HepG2 (cell line): ENCODE measurements around the gene CHCHD3. TPM values are rescaled to one million over a fixed set of nuclear protein-coding genes. Genes with fewer than 3 reads are reported as not detected.
A peak's percentile ranks its signal among the peaks of the same experiment; 100 is the strongest.

Experiments
- ATAC-seq: fragments of 200-7000 bp; cut with Tn5 transposase; 3 replicates; pipeline ENCODE4 v1.9.1; 2020; ENCODE audit warnings: mild to moderate bottlenecking, moderate library complexity
- BruUV-seq: library from RNA; stranded (reverse); fragments of 400-500 nt; replicated peaks from 2 replicates; lab custom pipeline; 2021; lab: Mats Ljungman, UMichigan
- CTCF ChIA-PET: fragments of 300-600 bp; formaldehyde crosslinking; extraction: SDS; loops from one replicate; lab custom pipeline; 2021; ENCODE audit warnings: low total read pairs, inconsistent platforms, low intra/inter-chr PET ratio; lab: Yijun Ruan, JAX
- POLR2A ChIA-PET: fragments of 350-600 bp; sonication (Branson Sonifier 250); formaldehyde crosslinking; loops from one replicate; lab custom pipeline; 2020; ENCODE audit warnings: antibody characterized with exemption, inconsistent platforms; lab: Yijun Ruan, JAX
- DNase-seq: peaks from one replicate; pipeline ENCODE4 v3.0.0-alpha.2; 2015; ENCODE audit warnings: low spot score
- FAIRE-seq: peaks from 3 replicates; lab custom pipeline; 2011; peaks lifted over from hg19 to GRCh38; lab: Jason Lieb, UNC
- H2AFZ ChIP-seq: one replicate; pipeline ENCODE4 v1.6.1; 2011; ENCODE audit warnings: low read length, inconsistent platforms
- H3K27ac ChIP-seq: fragments of 300-600 bp; 3 replicates; pipeline ENCODE4 v1.8.0; 2011; ENCODE audit warnings: mixed run types, mild to moderate bottlenecking, mixed read lengths, low read length, inconsistent platforms; ENCODE audit not compliant: insufficient read depth; ENCODE audit errors: extremely low read length
- H3K27me3 ChIP-seq, 2 experiments: fragments of 200-600 bp in 1 of 2; 2 replicates in 1 of 2; 3 replicates in 1 of 2; pipeline versions ENCODE4 v1.6.0 to v1.8.0; 2011; ENCODE audit warnings: low read length in 2 of 2, mild to moderate bottlenecking in 2 of 2, moderate library complexity in 2 of 2, inconsistent platforms in 1 of 2; ENCODE audit not compliant: insufficient read depth in 2 of 2, control insufficient read depth in 1 of 2
- H3K36me3 ChIP-seq, 2 experiments: fragments of 200-600 bp in 1 of 2; replicated peaks in 1 of 2; 2 replicates in 1 of 2; 3 replicates in 1 of 2; pipeline versions ENCODE4 v1.5.1 to v1.8.0; 2011; ENCODE audit warnings: low read length in 2 of 2, inconsistent platforms in 1 of 2; ENCODE audit not compliant: insufficient read depth in 2 of 2, control insufficient read depth in 1 of 2
- H3K4me1 ChIP-seq: 2 replicates; pipeline ENCODE4 v1.5.1; 2012; ENCODE audit warnings: low read length, inconsistent platforms; ENCODE audit not compliant: insufficient read depth
- H3K4me2 ChIP-seq: 2 replicates; pipeline ENCODE4 v1.6.0; 2011; ENCODE audit warnings: low read depth, low read length, inconsistent platforms
- H3K4me3 ChIP-seq, 3 experiments: fragments of 200-600 bp in 1 of 3; sonication (generic), shearing (Covaris generic) in 1 of 3; replicated peaks in 1 of 3; 2 replicates each; pipeline ENCODE4 v1.5.1; 2011 to 2016; ENCODE audit warnings: low read length in 3 of 3, inconsistent platforms in 2 of 3, low read depth in 2 of 3, mild to moderate bottlenecking in 2 of 3, control low read depth in 1 of 3, mixed read lengths in 1 of 3; ENCODE audit not compliant: insufficient read depth in 1 of 3
- H3K79me2 ChIP-seq: one replicate; pipeline ENCODE4 v1.6.1; 2011; ENCODE audit warnings: low read length, inconsistent platforms; ENCODE audit not compliant: insufficient read depth
- H3K9ac ChIP-seq: 2 replicates; pipeline ENCODE4 v1.6.0; 2011; ENCODE audit warnings: mild to moderate bottlenecking, low read depth, low read length, inconsistent platforms; ENCODE audit not compliant: insufficient read depth
- H3K9me3 ChIP-seq: 2 replicates; pipeline ENCODE4 v1.5.1; 2012; ENCODE audit warnings: mild to moderate bottlenecking, low read length
- H4K20me1 ChIP-seq: 2 replicates; pipeline ENCODE4 v1.6.0; 2011; ENCODE audit warnings: inconsistent platforms, mild to moderate bottlenecking, low read length, moderate library complexity; ENCODE audit not compliant: insufficient read depth
- FUBP1 ChIP-seq: sonication (generic); formaldehyde crosslinking; IDR thresholded peaks from 2 replicates; pipeline ENCODE4 v1.5.1; 2020; ENCODE audit warnings: missing genetic modification reagents, mild to moderate bottlenecking, borderline replicate concordance
- HES4 ChIP-seq: sonication (generic); formaldehyde crosslinking; IDR thresholded peaks from 2 replicates; pipeline ENCODE4 v1.9.0; 2021; ENCODE audit warnings: mild to moderate bottlenecking, missing genetic modification reagents, borderline replicate concordance
- SALL1 ChIP-seq: sonication (generic); formaldehyde crosslinking; IDR thresholded peaks from 2 replicates; pipeline ENCODE4 v1.8.0; 2022; ENCODE audit warnings: mild to moderate bottlenecking, missing genetic modification reagents
- THAP11 ChIP-seq: IDR thresholded peaks from 2 replicates; pipeline ENCODE4 v1.6.1; 2016; ENCODE audit warnings: missing biosample characterization, missing genetic modification reagents
- ZNF232 ChIP-seq: sonication (generic); formaldehyde crosslinking; IDR thresholded peaks from 2 replicates; pipeline ENCODE4 v1.4.0; 2020; ENCODE audit warnings: missing genetic modification reagents, borderline replicate concordance
- ZNF747 ChIP-seq: sonication (generic); formaldehyde crosslinking; IDR thresholded peaks from 2 replicates; pipeline ENCODE4 v1.8.1; 2023; ENCODE audit warnings: missing genetic modification reagents, mild to moderate bottlenecking, borderline replicate concordance
- ZXDC ChIP-seq: sonication (generic); formaldehyde crosslinking; IDR thresholded peaks from 2 replicates; pipeline ENCODE4 v1.5.0; 2020; ENCODE audit warnings: mild to moderate bottlenecking, missing genetic modification reagents
- WGBS: methylation state at CpG from one replicate; pipeline ENCODE4 v1.1.6; 2017; ENCODE audit warnings: low lambda C conversion rate; 5-methylcytosine and 5-hydroxymethylcytosine counted together
- in situ Hi-C: cut with HindIII; loops from 2 replicates; pipeline ENCODE4 v1.10.0; 2017; ENCODE audit warnings: low pct_unique_long_range_greater_than_20kb; ENCODE audit not compliant: extremely low pct_ligation_motif_present
- intact Hi-C: fragments of 100-400 bp; cut with micrococcal nuclease; formaldehyde crosslinking; loops from one replicate; pipeline ENCODE4 v1.10.0; 2022; ENCODE audit not compliant: unreplicated experiment
- polyA plus RNA-seq, 8 experiments: library from polyadenylated mRNA; depleted of rRNA in 3 of 8; stranded (reverse) in 7 of 8; unstranded in 1 of 8; fragments of >200 nt; fragmentation: Illumina TruSeq in 4 of 8; extraction: Trizol in 4 of 8; gene quantifications; 2 replicates each; pipeline versions ENCODE4 v1.2.1 to v1.2.3, GENCODE V29; 2011 to 2016; ENCODE audit warnings: low read depth in 4 of 8, missing spikeins in 1 of 8, mixed read lengths in 1 of 8; ENCODE audit not compliant: insufficient read depth in 1 of 8
- total RNA-seq, 5 experiments: library from RNA; depleted of rRNA; stranded (reverse); fragments of >200 nt; fragmentation: Illumina TruSeq; extraction: Trizol; gene quantifications; 2 replicates each; pipeline ENCODE4 v1.2.3, GENCODE V29; 2016; ENCODE audit warnings: low read depth in 1 of 5
- TF ChIP-seq, protein P1 (sequence below): sonication (generic); formaldehyde crosslinking; conservative IDR thresholded peaks from 2 replicates; pipeline ENCODE4 v1.4.0; 2020; ENCODE audit warnings: missing genetic modification reagents

CHCHD3 gene
- total and polyA plus RNA-seq, 2 of the 13 experiments (the other 11 are each of a cell fraction or from before 2014, with no cell fraction given): 32.7 to 86.8 TPM

DNA sequence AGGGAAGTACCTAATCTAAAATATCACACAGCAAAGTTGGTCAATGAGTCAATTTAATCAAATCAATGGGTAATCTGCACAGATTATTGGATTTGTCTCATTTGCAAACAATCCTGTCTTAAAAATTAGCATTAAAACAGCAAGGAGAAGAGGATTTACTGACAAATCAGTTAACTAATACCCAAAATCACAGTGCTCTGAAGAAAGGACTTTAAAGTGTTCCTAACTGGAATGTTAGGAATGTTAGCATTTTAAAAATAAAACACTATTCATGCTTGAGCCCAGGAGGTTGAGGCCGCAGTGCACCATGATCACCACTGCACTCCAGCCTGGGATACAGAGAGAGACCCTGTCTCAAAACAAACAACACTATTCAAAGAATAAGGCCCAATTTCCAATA is 83.1 kb downstream of the CHCHD3 start:
- no peaks in the 10 kb centered on the region for H4K20me1 ChIP-seq
- ChIA-PET POLR2A (no interaction called here), CTCF (no interaction called here)
- H3K4me2 ChIP-seq: no peak overlapping the region
- H3K79me2 ChIP-seq: peaks cover 3% of the 10 kb centered on the region
- no peak overlapping the region for H3K9ac ChIP-seq
- intact Hi-C loops (no loop called here), in situ Hi-C loops (no loop called here)
- no peak overlapping the region for H2AFZ ChIP-seq
- no peak for DNase-seq
- no peaks in the 10 kb centered on the region for H3K27me3 ChIP-seq
- TF ChIP-seq ZNF232 (CRISPR knock-in tag) (no peak), ZNF747 (CRISPR knock-in tag) (no peak), THAP11 (no peak), HES4 (CRISPR knock-in tag) (no peak), ZXDC (CRISPR knock-in tag) (no peak)
- BruUV-seq: no TSS peak
- H3K4me3 ChIP-seq: no peak overlapping the region
- H3K4me1 ChIP-seq: peaks cover 10% of the 10 kb centered on the region
- no peak overlapping the region for H3K27ac ChIP-seq
- no peaks in the 10 kb centered on the region for H3K36me3 ChIP-seq
- no peaks in the 10 kb centered on the region for H3K9me3 ChIP-seq
- ATAC-seq: peak; percentile 56; the same call in 2 of the 3 replicates
- FAIRE-seq: no peak
- WGBS: 91% methylated on average over 1 of the region's 1 CpG

- Histone ChIP-seq H3K27me3 (no peaks in the 10 kb centered on the region), H3K4me1 (peaks cover 20% of the 10 kb centered on the region), H3K79me2 (peaks cover 3% of the 10 kb centered on the region), H3K36me3 (no peaks in the 10 kb centered on the region), H3K9me3 (no peaks in the 10 kb centered on the region), H2AFZ (no peak overlapping the region), H3K27ac (no peak overlapping the region), H4K20me1 (no peaks in the 10 kb centered on the region), H3K9ac (no peak overlapping the region), H3K4me2 (no peak overlapping the region), H3K4me3 (no peak overlapping the region)
- FAIRE-seq (no peak), DNase-seq (no peak), ATAC-seq (no peak)
- BruUV-seq: no TSS peak
- in situ Hi-C loops (no loop called here), intact Hi-C loops (no loop called here)
- ChIA-PET CTCF (no interaction called here), POLR2A (no interaction called here)
- WGBS: 100% methylated on average over 1 of the region's 1 CpG
- TF ChIP-seq FUBP1 (CRISPR knock-in tag): no peak
- TF ChIP-seq, protein P1, sequence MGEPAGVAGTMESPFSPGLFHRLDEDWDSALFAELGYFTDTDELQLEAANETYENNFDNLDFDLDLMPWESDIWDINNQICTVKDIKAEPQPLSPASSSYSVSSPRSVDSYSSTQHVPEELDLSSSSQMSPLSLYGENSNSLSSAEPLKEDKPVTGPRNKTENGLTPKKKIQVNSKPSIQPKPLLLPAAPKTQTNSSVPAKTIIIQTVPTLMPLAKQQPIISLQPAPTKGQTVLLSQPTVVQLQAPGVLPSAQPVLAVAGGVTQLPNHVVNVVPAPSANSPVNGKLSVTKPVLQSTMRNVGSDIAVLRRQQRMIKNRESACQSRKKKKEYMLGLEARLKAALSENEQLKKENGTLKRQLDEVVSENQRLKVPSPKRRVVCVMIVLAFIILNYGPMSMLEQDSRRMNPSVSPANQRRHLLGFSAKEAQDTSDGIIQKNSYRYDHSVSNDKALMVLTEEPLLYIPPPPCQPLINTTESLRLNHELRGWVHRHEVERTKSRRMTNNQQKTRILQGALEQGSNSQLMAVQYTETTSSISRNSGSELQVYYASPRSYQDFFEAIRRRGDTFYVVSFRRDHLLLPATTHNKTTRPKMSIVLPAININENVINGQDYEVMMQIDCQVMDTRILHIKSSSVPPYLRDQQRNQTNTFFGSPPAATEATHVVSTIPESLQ (CRISPR knock-in tag): no peak
- no peak for TF ChIP-seq SALL1
Observed at GRCh38 chr7:132997505-132997904, 84.4 kb downstream of the CHCHD3 start.
